ENCODE measurements around the gene APOB. TPM values are rescaled to one million over a fixed set of nuclear protein-coding genes. Genes with fewer than 3 reads are reported as not detected.

The APOB gene
- total and polyA plus RNA-seq, 2 of the 13 experiments (the other 11 are each of a cell fraction or from before 2014, with no cell fraction given) = 1,569 to 2,515 TPM

GRCh38 chr2:21052044-21052443 lies 8.2 kb upstream of the APOB start (continued):
- TF ChIP-seq PRDM15 (CRISPR knock-in tag; IDR thresholded peaks at IDR 0.05) (no peak), ZNF883 (CRISPR knock-in tag; IDR thresholded peaks at IDR 0.05; ENCODE audit: not compliant biosample characterization) (no peak), ZNF550 (CRISPR knock-in tag; IDR thresholded peaks at IDR 0.05; ENCODE audit: borderline replicate concordance) (no peak), MAFF (IDR thresholded peaks at IDR 0.05; ENCODE audit: low read depth, low read length) (no peak), SOX13 (IDR thresholded peaks at IDR 0.05) (no peak), SOX13 (CRISPR knock-in tag; conservative IDR thresholded peaks at IDR 0.05 in 1 of 2, IDR thresholded peaks at IDR 0.05 in 1 of 2) (peak in 1 of 2 experiments; percentile 47; a peak in 1 of 4 replicates), PAX8 (CRISPR knock-in tag; IDR thresholded peaks at IDR 0.05; ENCODE audit: borderline replicate concordance) (no peak), HNRNPLL (IDR thresholded peaks at IDR 0.05; ENCODE audit: low read depth, low read length, poor library complexity, severe bottlenecking) (no peak), PRDM10 (CRISPR knock-in tag; IDR thresholded peaks at IDR 0.05; ENCODE audit: low read depth) (no peak), SMARCC2 (IDR thresholded peaks at IDR 0.05) (no peak), RXRB (CRISPR knock-in tag; IDR thresholded peaks at IDR 0.05; ENCODE audit: borderline replicate concordance) (peak; percentile 84), ZNF557 (CRISPR knock-in tag; IDR thresholded peaks at IDR 0.05) (no peak), ZNF484 (CRISPR knock-in tag; IDR thresholded peaks at IDR 0.05; ENCODE audit: borderline replicate concordance, low read depth) (no peak), ZBTB49 (CRISPR knock-in tag; IDR thresholded peaks at IDR 0.05; ENCODE audit: borderline replicate concordance) (no peak), RFX5 (IDR thresholded peaks at IDR 0.05; ENCODE audit: low read depth, low read length) (no peak), ZNF75D (CRISPR knock-in tag; IDR thresholded peaks at IDR 0.05; ENCODE audit: borderline replicate concordance) (no peak), ZBTB2 (CRISPR knock-in tag; IDR thresholded peaks at IDR 0.05; ENCODE audit: low read depth) (no peak), CERS6 (CRISPR knock-in tag; IDR thresholded peaks at IDR 0.05) (no peak)

All from HepG2 (cell line).